ENCODE results near the gene BACH2. TPM values are rescaled to one million over a fixed set of nuclear protein-coding genes. Genes with fewer than 3 reads are reported as not detected.

Gene BACH2
- total RNA-seq, 4 donors from 2014 or later = 4.2 to 9.8 (median 5.8) TPM

- peaks cover 0 to 14% (median 5%) of the 10 kb centered on the region in 4 donors for H3K4me1 ChIP-seq
- H3K27ac ChIP-seq (replicated peaks in 1 of 4) = no peak overlapping the region
- H3K9me3 ChIP-seq = no peaks in the 10 kb centered on the region
- no peaks in the 10 kb centered on the region for H3K27me3 ChIP-seq
- peaks cover 0 to 4% (median 0%) of the 10 kb centered on the region in 4 donors for H3K36me3 ChIP-seq
- TF ChIP-seq EP300 (IDR thresholded peaks at IDR 0.05) (no peak), CTCF (IDR thresholded peaks at IDR 0.05) (no peak), POLR2AphosphoS5 (IDR thresholded peaks at IDR 0.05) (no peak), POLR2A (IDR thresholded peaks at IDR 0.05; ENCODE audit: low read depth) (no peak)
- intact Hi-C loops (cut with DNase I) = no loop called here
- DNase-seq (ENCODE audit: extremely low spot score) = no peak
- H3K4me3 ChIP-seq = no peak overlapping the region
Observed at GRCh38 chr6:90247262-90247661, 49.4 kb downstream of the BACH2 start.

GRCh38 chr6:90241229-90241880 is 55.3 kb downstream of the BACH2 start:
- no peak for TF ChIP-seq EP300 (IDR thresholded peaks at IDR 0.05)
- TF ChIP-seq POLR2A (IDR thresholded peaks at IDR 0.05; ENCODE audit: low read depth) = no peak
- TF ChIP-seq POLR2AphosphoS5 (IDR thresholded peaks at IDR 0.05) = no peak
- no peak for TF ChIP-seq CTCF (IDR thresholded peaks at IDR 0.05)
- Histone ChIP-seq H3K36me3 (no peaks in the 10 kb centered on the region), H3K27ac (replicated peaks in 1 of 4) (no peak overlapping the region), H3K4me3 (no peak overlapping the region), H3K27me3 (no peaks in the 10 kb centered on the region), H3K9me3 (no peaks in the 10 kb centered on the region), H3K4me1 (no peaks in the 10 kb centered on the region)
- DNase-seq (ENCODE audit: extremely low spot score) = no peak
- WGBS = 67% methylated on average over 3 of the region's 3 CpGs
- intact Hi-C loops (cut with DNase I) = no loop called here

GRCh38 chr6:90238496-90239266 is 58.0 kb downstream of the BACH2 start:
- Histone ChIP-seq H3K27ac (replicated peaks in 1 of 4) (no peak overlapping the region), H3K27me3 (no peaks in the 10 kb centered on the region), H3K36me3 (no peaks in the 10 kb centered on the region), H3K4me1 (peaks cover 0 to 16% (median 14%) of the 10 kb centered on the region in 4 donors), H3K9me3 (no peaks in the 10 kb centered on the region), H3K4me3 (no peak overlapping the region)
- 76% methylated on average over 5 of the region's 5 CpGs for WGBS
- TF ChIP-seq POLR2A (IDR thresholded peaks at IDR 0.05; ENCODE audit: low read depth) = no peak
- TF ChIP-seq POLR2AphosphoS5 (IDR thresholded peaks at IDR 0.05) = no peak
- no peak for TF ChIP-seq CTCF (IDR thresholded peaks at IDR 0.05)
- TF ChIP-seq EP300 (IDR thresholded peaks at IDR 0.05) = no peak
- no peak for DNase-seq (ENCODE audit: extremely low spot score)
- intact Hi-C loops (cut with DNase I) = no loop called here

GRCh38 chr6:90237350-90237990 is 59.2 kb downstream of the BACH2 start:
- WGBS = 92% methylated on average over 4 of the region's 4 CpGs
- Histone ChIP-seq H3K4me1 (peaks cover 0 to 26% (median 20%) of the 10 kb centered on the region in 4 donors), H3K9me3 (no peaks in the 10 kb centered on the region), H3K36me3 (no peaks in the 10 kb centered on the region), H3K27ac (replicated peaks in 1 of 4) (no peak overlapping the region), H3K4me3 (no peak overlapping the region), H3K27me3 (no peaks in the 10 kb centered on the region)
- no peak for TF ChIP-seq POLR2A (IDR thresholded peaks at IDR 0.05; ENCODE audit: low read depth)
- no peak for TF ChIP-seq EP300 (IDR thresholded peaks at IDR 0.05)
- no peak for TF ChIP-seq POLR2AphosphoS5 (IDR thresholded peaks at IDR 0.05)
- TF ChIP-seq CTCF (IDR thresholded peaks at IDR 0.05) = no peak
- no peak for DNase-seq (ENCODE audit: extremely low spot score)
- intact Hi-C loops (cut with DNase I) = no loop called here
